GM23338 (cell line): ENCODE data around the gene ZNF148.

Experiments
- CTCF ChIP-seq, 2 experiments: fragments of 200-600 bp in 1 of 2; sonication (generic) in 1 of 2; conservative IDR thresholded peaks; 2 replicates each; pipeline versions ENCODE4 v1.5.1 to v1.6.1; 2016 to 2017; ENCODE audit warnings: antibody characterized with exemption in 2 of 2, low read depth in 2 of 2, mild to moderate bottlenecking in 2 of 2, moderate library complexity in 1 of 2
- EZH2 ChIP-seq: fragments of 200-600 bp; sonication (generic); IDR thresholded peaks from one replicate; pipeline ENCODE4 v1.8.0; 2017; ENCODE audit warnings: antibody characterized with exemption, mild to moderate bottlenecking, low read depth; ENCODE audit not compliant: unreplicated experiment
- EZH2phosphoT487 ChIP-seq: fragments of 200-600 bp; sonication (generic); IDR thresholded peaks from one replicate; pipeline ENCODE4 v1.8.1; 2018; ENCODE audit warnings: antibody characterized with exemption; ENCODE audit not compliant: unreplicated experiment
- POLR2AphosphoS5 ChIP-seq: IDR thresholded peaks from 2 replicates; pipeline ENCODE4 v1.6.1; 2016; ENCODE audit warnings: antibody characterized with exemption, low read depth
- REST ChIP-seq: IDR thresholded peaks from one replicate; pipeline ENCODE4 v1.6.1; 2018; ENCODE audit warnings: antibody characterized with exemption; ENCODE audit not compliant: unreplicated experiment
- STAT1 ChIP-seq: IDR thresholded peaks from one replicate; pipeline ENCODE4 v1.6.1; 2016; ENCODE audit warnings: antibody characterized with exemption; ENCODE audit not compliant: unreplicated experiment

- TF ChIP-seq EZH2phosphoT487 (no peak), CTCF (conservative IDR thresholded peaks at IDR 0.05; ENCODE audit: low read depth in 2 of 2) (no peak), EZH2 (no peak), POLR2AphosphoS5 (no peak), STAT1 (no peak), REST (no peak)
Observed at GRCh38 chr3:125220183-125220582, 154.9 kb downstream of the ZNF148 start.
